Heart left ventricle (tissue), 16 donors: ENCODE data around the gene MEG3. TPM values are rescaled to one million over a fixed set of nuclear protein-coding genes. Genes with fewer than 3 reads are reported as not detected.
"Not testable (repeated sequence)": the region's sequence is repeated elsewhere in the genome, so short reads cannot be mapped to it uniquely, and the experiment has no call there.

Experiments used
- ATAC-seq, 4 donors: fragments of 200-7000 bp; cut with Tn5 transposase; one replicate each; pipeline ENCODE4 v1.9.1; 2020 to 2022; ENCODE audit warnings: moderate library complexity in 4 of 4, mild to moderate bottlenecking in 3 of 4, moderate number of reproducible peaks in 1 of 4
- DNase-seq, 5 donors: peaks; one replicate each; pipeline ENCODE4 v3.0.0-alpha.2; 2020
- H3K27ac ChIP-seq, 12 donors: fragments of 200-600 bp; sonication (generic) in 4 of 12; one replicate each; pipeline versions ENCODE4 v1.5.0 to v1.8.0; 2016 to 2022; ENCODE audit warnings: mild to moderate bottlenecking in 2 of 12
- H3K27me3 ChIP-seq, 9 donors: fragments of 200-600 bp; sonication (generic) in 2 of 9; one replicate each; pipeline versions ENCODE4 v1.5.1 to v1.8.0; 2016 to 2022; ENCODE audit warnings: mild to moderate bottlenecking in 3 of 9
- H3K36me3 ChIP-seq, 9 donors: fragments of 200-600 bp; sonication (generic) in 2 of 9; one replicate each; pipeline versions ENCODE4 v1.5.0 to v1.8.0; 2018 to 2022; ENCODE audit warnings: mild to moderate bottlenecking in 2 of 9
- H3K4me1 ChIP-seq, 12 donors: fragments of 200-600 bp; sonication (generic) in 4 of 12; one replicate each; pipeline versions ENCODE4 v1.5.0 to v1.8.0; 2016 to 2022; ENCODE audit warnings: mild to moderate bottlenecking in 3 of 12
- H3K4me3 ChIP-seq, 12 donors: fragments of 200-600 bp; sonication (generic) in 4 of 12; one replicate each; pipeline versions ENCODE4 v1.5.0 to v1.8.0; 2017 to 2022; ENCODE audit warnings: mild to moderate bottlenecking in 9 of 12, moderate library complexity in 4 of 12
- H3K9me3 ChIP-seq, 12 donors: fragments of 200-600 bp; sonication (generic) in 4 of 12; one replicate each; pipeline versions ENCODE4 v1.5.0 to v1.8.0; 2016 to 2022; ENCODE audit warnings: mild to moderate bottlenecking in 1 of 12
- POLR2A ChIP-seq, 2 donors: fragments of 450-650 bp; IDR thresholded peaks; one replicate each; pipeline ENCODE4 v1.6.1; 2017; ENCODE audit warnings: antibody characterized with exemption in 2 of 2, mild to moderate bottlenecking in 2 of 2, moderate library complexity in 2 of 2
- WGBS, 4 donors: extraction: QIAGEN DNeasy Blood & Tissue Kit in 2 of 4; methylation state at CpG; one replicate each; pipeline versions ENCODE4 v1.1.5 to v1.1.7; 2013 to 2018; 5-methylcytosine and 5-hydroxymethylcytosine counted together
- intact Hi-C, 10 donors: fragments of 100-400 bp; cut with DNase I; formaldehyde crosslinking; loops; one replicate each; pipeline versions ENCODE4 v1.11.1 to v1.14.2; 2022
- polyA plus RNA-seq, 2 donors: library from polyadenylated mRNA; stranded (reverse); fragments of 200-250 nt; gene quantifications; one replicate each; pipeline ENCODE4 v1.2.3, GENCODE V29; 2013
- total RNA-seq, 9 donors: library from RNA; depleted of rRNA in 2 of 9; stranded (reverse); fragments of >200 nt in 2 of 9; fragmentation: NEBNext Ultra II Directional in 3 of 9; extraction: Animal tissue kit (Norgen Biotek cat#: 25700) in 3 of 9; gene quantifications; one replicate each; pipeline versions ENCODE4 v1.1.0 to v1.2.4, GENCODE V29; 2016 to 2023
- TF ChIP-seq, protein P1 (sequence below), 12 donors: fragments of 200-600 bp; sonication (generic) in 4 of 12; IDR thresholded peaks; one replicate each; pipeline versions ENCODE4 v1.5.0 to v1.8.0; 2018 to 2022; ENCODE audit warnings: antibody characterized with exemption in 12 of 12, mild to moderate bottlenecking in 5 of 12
- donor health status: ischemic (EF 13 %, LVEDD 7.1; RV severe dilation, severe dysfunction).
- donor health status: healthy with polysubstance abuse.
- donor health status: DM: no; HTN: yes; CAD: no.
- donor health status: DM: no; HTN: no; CAD: no.
- donor health status: ischemic (EF 25% LVEDD 6.9; RV normal size, moderate dysfunction).
- donor health status: ischemic (EF 25% LVEDD 5.7; RV mildly dilated, moderate dysfunction).
- donor health status: healthy.
- donor health status: DM: yes; HTN: yes; CAD: no.
- donor health status: ischemic (EF 35%, LVEDD 5.7; RV mildly dilated, moderate dysfunction).
- donor health status: nonischemic (EF 11% LVEDD 7.7; RV severe dilation, severe dysfunction).
- donor health status: DM: yes; HTN: yes; CAD: no.
- donor health status: PGD.
- donor health status: ischemic (EF 29% LVEDD 5.4; RV normal size, mild dysfunction).
- donor health status: nonischemic (EF 23%, LVEDD 6.1; RV moderate dilation, normal function).

The MEG3 gene
- total and polyA plus RNA-seq, 11 donors, result 3.6 to 37.7 (median 9.9) TPM

DNA sequence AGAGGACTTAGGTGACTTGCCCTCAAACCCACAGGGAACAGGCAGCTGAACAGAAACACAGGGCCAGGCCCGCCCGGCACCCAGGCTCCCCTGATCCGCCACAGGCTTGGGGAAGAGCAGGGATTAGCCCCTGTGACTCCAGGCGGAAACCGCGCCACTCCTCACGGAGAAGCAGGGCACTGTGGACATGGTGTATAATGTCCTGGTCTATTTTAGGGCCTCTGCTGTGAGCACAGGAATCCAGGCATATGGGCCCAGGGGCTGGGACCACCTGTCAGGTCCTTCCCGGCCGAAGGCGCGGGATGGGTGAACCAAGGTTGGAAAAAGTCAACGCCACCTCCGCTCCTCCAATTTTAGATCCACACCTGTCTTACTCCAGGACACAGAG, 34.6 kb upstream of the MEG3 start:
- no peak overlapping the region for H3K4me3 ChIP-seq
- H3K9me3 ChIP-seq, result no peaks in the 10 kb centered on the region
- no peaks in the 10 kb centered on the region for H3K4me1 ChIP-seq
- peak in 3 of 5 donors; percentile 9 to 28 (median 11) for DNase-seq
- no peak overlapping the region for H3K27ac ChIP-seq
- intact Hi-C loops, result no loop called here
- H3K36me3 ChIP-seq, result no peaks in the 10 kb centered on the region
- no peak for TF ChIP-seq POLR2A (IDR thresholded peaks at IDR 0.05)
- TF ChIP-seq, protein P1, sequence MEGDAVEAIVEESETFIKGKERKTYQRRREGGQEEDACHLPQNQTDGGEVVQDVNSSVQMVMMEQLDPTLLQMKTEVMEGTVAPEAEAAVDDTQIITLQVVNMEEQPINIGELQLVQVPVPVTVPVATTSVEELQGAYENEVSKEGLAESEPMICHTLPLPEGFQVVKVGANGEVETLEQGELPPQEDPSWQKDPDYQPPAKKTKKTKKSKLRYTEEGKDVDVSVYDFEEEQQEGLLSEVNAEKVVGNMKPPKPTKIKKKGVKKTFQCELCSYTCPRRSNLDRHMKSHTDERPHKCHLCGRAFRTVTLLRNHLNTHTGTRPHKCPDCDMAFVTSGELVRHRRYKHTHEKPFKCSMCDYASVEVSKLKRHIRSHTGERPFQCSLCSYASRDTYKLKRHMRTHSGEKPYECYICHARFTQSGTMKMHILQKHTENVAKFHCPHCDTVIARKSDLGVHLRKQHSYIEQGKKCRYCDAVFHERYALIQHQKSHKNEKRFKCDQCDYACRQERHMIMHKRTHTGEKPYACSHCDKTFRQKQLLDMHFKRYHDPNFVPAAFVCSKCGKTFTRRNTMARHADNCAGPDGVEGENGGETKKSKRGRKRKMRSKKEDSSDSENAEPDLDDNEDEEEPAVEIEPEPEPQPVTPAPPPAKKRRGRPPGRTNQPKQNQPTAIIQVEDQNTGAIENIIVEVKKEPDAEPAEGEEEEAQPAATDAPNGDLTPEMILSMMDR (IDR thresholded peaks at IDR 0.05), result no peak
- no peak for ATAC-seq
- peaks cover 0 to 60% (median 3%) of the 10 kb centered on the region in 9 donors for H3K27me3 ChIP-seq
- 92 to 96% (median 94%) methylated on average over 13 of the region's 13 CpGs for WGBS, 4 donors

DNA sequence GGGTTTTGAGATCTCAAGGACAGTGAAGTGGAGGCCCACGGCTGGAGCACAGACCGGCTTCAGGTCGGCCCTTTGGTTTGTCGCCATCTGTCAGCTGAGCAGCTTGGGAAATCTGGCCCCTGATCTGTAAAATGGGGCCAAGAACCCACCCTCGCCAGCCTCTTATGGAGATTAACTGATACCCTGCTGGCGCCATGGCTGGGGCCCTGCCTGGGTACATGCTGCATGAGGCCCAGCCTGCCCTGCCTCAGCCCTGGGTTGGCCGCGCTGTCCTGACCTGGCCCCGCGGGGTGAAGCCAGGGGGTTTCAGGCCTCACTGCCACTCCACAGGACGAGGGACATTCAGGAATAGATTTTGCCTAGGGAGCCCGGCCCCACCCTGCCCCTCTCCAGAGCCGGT, 33.9 kb upstream of the MEG3 start:
- no peak for ATAC-seq
- Histone ChIP-seq H3K36me3 (no peaks in the 10 kb centered on the region), H3K4me1 (no peaks in the 10 kb centered on the region), H3K4me3 (no peak overlapping the region), H3K27me3 (peaks cover 0 to 55% (median 3%) of the 10 kb centered on the region in 9 donors), H3K9me3 (no peaks in the 10 kb centered on the region), H3K27ac (no peak overlapping the region)
- TF ChIP-seq, protein P1 (IDR thresholded peaks at IDR 0.05), result no peak
- TF ChIP-seq POLR2A (IDR thresholded peaks at IDR 0.05), result no peak
- DNase-seq, result peak in 3 of 5 donors; percentile 3 to 28 (median 13)
- 89 to 94% (median 93%) methylated on average over 9 to 13 of the region's 13 CpGs for WGBS, 4 donors
- intact Hi-C loops, result no loop called here

DNA sequence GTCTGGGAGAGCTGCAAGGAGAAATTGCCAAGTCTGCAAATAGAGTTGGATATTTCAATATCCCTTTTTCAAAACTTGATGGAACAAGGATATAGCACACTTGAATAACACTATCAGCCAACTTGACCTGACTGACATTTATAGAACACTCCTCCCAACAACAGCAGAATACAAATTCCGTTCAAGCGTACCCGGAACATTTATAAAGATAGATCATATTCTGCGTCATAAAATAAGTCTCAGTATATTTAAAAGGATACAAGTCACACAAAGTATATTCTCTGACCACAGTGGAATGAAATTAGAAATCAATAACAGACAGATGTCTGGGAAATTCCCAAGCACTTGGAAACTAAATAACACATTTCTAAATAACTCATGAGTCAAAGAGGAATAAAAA, 29.0 kb upstream of the MEG3 start:
- TF ChIP-seq, protein P1 (IDR thresholded peaks at IDR 0.05), result no peak
- no peak for TF ChIP-seq POLR2A (IDR thresholded peaks at IDR 0.05)
- no peaks in the 10 kb centered on the region for H3K4me1 ChIP-seq
- H3K36me3 ChIP-seq, result no peaks in the 10 kb centered on the region
- no peak overlapping the region for H3K27ac ChIP-seq
- H3K4me3 ChIP-seq, result no peak overlapping the region
- 88 to 94% (median 91%) methylated on average over 4 of the region's 4 CpGs for WGBS, 4 donors
- H3K27me3 ChIP-seq, result peaks cover 0 to 19% (median 0%) of the 10 kb centered on the region in 9 donors
- ATAC-seq, result no peak
- intact Hi-C loops, result no loop called here
- no peaks in the 10 kb centered on the region for H3K9me3 ChIP-seq
- no peak for DNase-seq

DNA sequence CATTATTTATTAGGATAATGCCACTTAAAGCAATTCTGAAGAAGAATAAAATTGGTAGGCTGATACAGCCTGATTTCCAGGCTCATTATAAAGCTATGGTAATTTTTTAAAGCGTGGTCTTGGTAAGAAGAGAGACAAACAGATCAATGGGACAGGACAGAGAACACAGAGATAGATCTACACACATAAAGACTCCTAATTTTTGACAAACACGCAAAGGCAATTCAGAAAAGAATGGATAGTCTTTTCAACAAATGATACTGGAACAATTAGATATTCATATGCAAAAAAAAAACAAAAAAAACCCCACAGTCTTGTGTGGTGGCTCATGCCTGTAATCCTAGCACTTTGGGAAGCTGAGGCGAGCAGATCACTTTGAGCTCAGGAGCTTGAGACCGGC, 25.9 kb upstream of the MEG3 start:
- Histone ChIP-seq H3K4me1 (no peaks in the 10 kb centered on the region), H3K27me3 (peaks cover 0 to 15% (median 0%) of the 10 kb centered on the region in 9 donors), H3K27ac (no peak overlapping the region), H3K4me3 (no peak overlapping the region), H3K9me3 (no peaks in the 10 kb centered on the region), H3K36me3 (no peaks in the 10 kb centered on the region)
- no peak for DNase-seq
- TF ChIP-seq, protein P1 (IDR thresholded peaks at IDR 0.05), result no peak
- TF ChIP-seq POLR2A (IDR thresholded peaks at IDR 0.05), result no peak
- intact Hi-C loops, result no loop called here
- WGBS, 4 donors, result 78 to 86% (median 84%) methylated on average over 4 of the region's 4 CpGs
- ATAC-seq, result no peak

DNA sequence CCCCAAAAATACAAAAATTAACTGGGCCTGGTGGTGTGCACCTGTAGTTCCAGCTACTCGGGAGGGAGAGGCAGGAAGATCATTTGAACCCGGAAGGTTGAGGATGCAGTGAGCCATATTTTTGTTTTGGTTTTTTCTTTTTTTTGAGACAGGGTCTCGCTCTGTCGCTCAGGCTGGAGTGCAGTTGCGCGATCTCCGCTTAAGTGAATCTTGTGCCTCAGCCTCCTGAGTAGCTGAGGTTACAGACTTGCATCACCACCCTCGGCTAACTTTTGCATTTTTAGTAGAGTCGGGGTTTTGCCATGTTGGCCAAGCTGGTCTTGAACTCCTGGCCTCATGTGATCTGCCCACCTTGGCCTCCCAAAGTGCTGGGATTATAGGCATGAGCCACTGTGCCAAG, 24.5 kb upstream of the MEG3 start:
- H3K36me3 ChIP-seq, H3K4me3 ChIP-seq, H3K4me1 ChIP-seq, H3K27ac ChIP-seq, H3K9me3 ChIP-seq, ATAC-seq, intact Hi-C loops: not testable (repeated sequence)
- peak in 2 of 5 donors; percentile 0 to 4 for DNase-seq
- 91 to 95% (median 92%) methylated on average over 9 of the region's 9 CpGs for WGBS, 4 donors
- H3K27me3 ChIP-seq, result peaks cover 0 to 18% (median 0%) of the 10 kb centered on the region in 9 donors
